PFSK-1 (cell line): Measurements from ENCODE around the gene GARIN5A.

Experiments
- FOXP2 ChIP-seq: optimal IDR thresholded peaks from 2 replicates; pipeline ENCODE3; 2011; ENCODE audit warnings: borderline replicate concordance, control low read depth, inconsistent platforms; ENCODE audit not compliant: insufficient read depth; ENCODE audit errors: extremely low read length, extremely low read depth
- POLR2AphosphoS5 ChIP-seq: IDR thresholded peaks from 2 replicates; pipeline ENCODE4 v1.6.1; 2012; ENCODE audit warnings: low read depth, mild to moderate bottlenecking, control low read depth, low read length, moderate library complexity
- REST ChIP-seq, 2 experiments: IDR thresholded peaks; 2 replicates each; pipeline versions ENCODE4 v1.6.1 to v1.8.0; 2011 to 2012; ENCODE audit warnings: low read depth in 2 of 2, low read length in 2 of 2, control low read depth in 1 of 2, inconsistent platforms in 1 of 2, mild to moderate bottlenecking in 1 of 2, moderate library complexity in 1 of 2; ENCODE audit not compliant: insufficient read depth in 1 of 2
- SIN3A ChIP-seq: IDR thresholded peaks from 2 replicates; pipeline ENCODE4 v1.6.1; 2012; ENCODE audit warnings: mild to moderate bottlenecking, low read length, moderate library complexity, borderline replicate concordance; ENCODE audit not compliant: insufficient read depth
- TAF1 ChIP-seq: IDR thresholded peaks from 2 replicates; pipeline ENCODE4 v1.6.1; 2012; ENCODE audit warnings: low read length, control low read depth, borderline replicate concordance; ENCODE audit not compliant: insufficient read depth

The GARIN5A gene

GRCh38 chr19:50490411-50490811 is 13.8 kb upstream of the GARIN5A start:
- TF ChIP-seq FOXP2 = no peak
- no peak for TF ChIP-seq REST (IDR thresholded peaks at IDR 0.05; ENCODE audit: insufficient read depth in 1 of 2, low read depth in 2 of 2, low read length in 2 of 2)
- no peak for TF ChIP-seq TAF1
- TF ChIP-seq POLR2AphosphoS5 = no peak
- no peak for TF ChIP-seq SIN3A

- TF ChIP-seq REST (IDR thresholded peaks at IDR 0.05; ENCODE audit: insufficient read depth in 1 of 2, low read depth in 2 of 2, low read length in 2 of 2) = no peak
- TF ChIP-seq POLR2AphosphoS5 = no peak
- no peak for TF ChIP-seq TAF1
- no peak for TF ChIP-seq SIN3A
- no peak for TF ChIP-seq FOXP2
Observed at GRCh38 chr19:50489461-50490011, 12.9 kb upstream of the GARIN5A start.

GRCh38 chr19:50488389-50489194 is 11.9 kb upstream of the GARIN5A start:
- TF ChIP-seq SIN3A (no peak), POLR2AphosphoS5 (no peak), REST (IDR thresholded peaks at IDR 0.05; ENCODE audit: insufficient read depth in 1 of 2, low read depth in 2 of 2, low read length in 2 of 2) (no peak), TAF1 (no peak), FOXP2 (no peak)

GRCh38 chr19:50486823-50487515 is 10.3 kb upstream of the GARIN5A start:
- TF ChIP-seq POLR2AphosphoS5 (no peak), REST (IDR thresholded peaks at IDR 0.05; ENCODE audit: insufficient read depth in 1 of 2, low read depth in 2 of 2, low read length in 2 of 2) (no peak), FOXP2 (no peak), SIN3A (no peak), TAF1 (no peak)
